SIG-M5 treated with dmso at 0.1 percent for 504 hours (cell line): ENCODE results near the gene ABLIM1.
A peak's percentile ranks its signal among the peaks of the same experiment; 100 is the strongest.

Experiments
- DNase-seq: peaks from one replicate; lab custom pipeline; 2025; ENCODE audit not compliant: unreplicated experiment; lab: John Stamatoyannopoulos, UW

ABLIM1 gene

DNA sequence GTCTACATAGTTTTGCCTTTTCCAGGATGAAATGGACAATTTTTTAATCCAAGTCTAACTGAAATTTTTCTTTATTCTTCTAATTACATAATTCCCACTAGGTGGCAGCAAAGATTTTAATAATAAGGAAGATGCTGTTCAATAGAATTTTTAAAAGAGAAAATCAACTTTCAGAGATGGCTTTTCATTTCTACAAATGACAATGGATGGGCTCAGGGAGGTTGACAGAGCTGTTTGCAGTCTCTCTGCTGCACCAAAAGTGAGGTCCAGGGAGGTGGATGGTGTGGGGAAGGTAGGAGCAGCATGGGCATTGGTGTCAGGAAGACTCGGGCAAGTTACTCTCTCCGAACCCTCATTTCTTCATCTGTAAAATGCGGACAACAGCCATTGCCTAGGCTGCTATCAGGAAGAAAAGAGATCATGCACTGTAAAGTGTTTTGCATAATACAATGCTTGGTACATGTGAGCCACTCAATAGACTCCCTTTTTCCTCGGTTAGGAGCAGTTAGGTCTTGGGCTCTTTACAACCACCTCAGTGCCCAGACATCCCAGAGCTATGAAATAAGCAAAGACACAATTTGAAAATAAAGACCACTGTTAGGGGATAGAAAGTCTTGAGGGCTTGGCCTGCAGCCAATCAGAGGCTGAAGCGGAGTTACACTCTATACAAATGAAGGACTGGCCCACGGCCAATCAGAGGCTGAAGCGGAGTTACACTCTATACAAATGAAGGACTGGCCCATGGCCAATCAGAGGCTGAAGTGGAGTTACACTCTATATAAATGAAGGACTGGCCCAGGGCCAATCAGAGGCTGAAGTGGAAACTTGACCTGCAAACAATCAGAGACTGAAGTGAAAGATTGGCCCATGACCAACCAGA is 107.1 kb downstream of the ABLIM1 start:
- peak; percentile 23 for DNase-seq

- DNase-seq = no peak
These were observed 109.4 kb downstream of the ABLIM1 start for GRCh38 chr10:114548662-114549061.

DNA sequence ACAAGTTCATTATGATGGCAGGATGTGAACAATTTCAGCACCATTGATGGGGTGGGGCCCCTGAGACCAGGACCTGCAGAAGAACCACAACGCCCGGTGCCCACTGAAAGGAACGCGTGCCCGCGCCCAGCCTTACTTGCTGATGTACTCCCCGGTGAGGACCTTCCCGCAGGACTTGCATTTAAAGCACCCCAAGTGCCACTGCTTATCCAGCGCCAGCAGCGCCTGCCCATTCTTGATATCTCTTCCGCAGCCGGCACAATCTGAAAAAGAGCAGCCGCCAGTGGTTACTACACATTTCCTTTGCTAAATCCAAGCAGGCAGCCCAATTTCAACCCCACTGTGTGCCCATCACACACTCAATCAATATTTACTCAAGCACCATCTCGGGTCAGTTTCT is 110.6 kb downstream of the ABLIM1 start:
- no peak for DNase-seq

- no peak for DNase-seq
These were observed 111.0 kb downstream of the ABLIM1 start for GRCh38 chr10:114547056-114547455.

- no peak for DNase-seq
These were observed 112.3 kb downstream of the ABLIM1 start for GRCh38 chr10:114545819-114546218.

DNA sequence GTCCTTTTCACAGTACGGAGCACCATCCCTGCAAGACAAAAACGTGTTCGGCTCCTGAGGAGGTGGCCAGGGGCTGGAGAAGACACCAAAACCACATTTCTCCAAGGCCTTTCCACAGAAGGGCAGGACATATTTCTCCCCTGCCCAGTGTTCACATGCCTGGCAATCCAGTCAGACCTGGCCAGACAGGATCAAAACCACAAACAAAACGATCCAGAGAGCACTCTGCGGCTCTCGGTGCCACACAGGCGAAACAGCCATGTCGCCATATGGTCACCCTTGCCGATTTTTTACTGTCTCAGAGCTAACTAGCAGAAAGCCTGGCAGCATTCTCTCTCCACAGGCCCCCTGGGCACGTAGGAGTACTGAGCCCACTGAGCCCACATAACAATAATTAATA is 113.0 kb downstream of the ABLIM1 start:
- DNase-seq = no peak

DNA sequence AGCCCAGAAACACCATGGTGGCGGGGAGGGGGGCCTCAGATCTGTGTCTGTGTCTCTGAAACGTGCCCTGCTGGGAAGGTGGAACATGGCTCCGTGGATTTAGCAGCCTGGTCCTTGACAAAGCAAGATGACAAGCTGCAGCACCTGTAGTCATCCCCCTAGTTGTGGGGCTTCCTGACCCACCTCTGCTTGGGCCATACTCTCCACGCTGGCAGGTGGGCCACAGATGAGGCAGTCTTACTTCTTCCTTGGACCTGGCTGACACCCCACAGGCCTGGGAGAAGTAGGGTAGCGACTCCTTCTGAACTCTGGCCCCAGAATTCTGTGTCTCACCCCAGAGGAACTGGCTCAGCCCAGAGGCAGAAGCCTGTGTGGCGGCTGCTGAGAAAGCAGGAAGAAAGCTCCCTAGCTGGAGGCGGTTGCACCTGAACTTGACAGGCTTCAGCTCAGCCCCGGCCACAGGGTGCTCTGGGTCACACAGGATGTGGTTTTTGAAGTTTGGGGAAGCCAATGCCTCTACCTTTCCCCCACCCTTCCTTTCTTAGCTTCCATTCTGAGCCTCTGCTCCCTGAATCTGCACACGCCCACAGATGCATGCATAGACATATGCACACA is 113.9 kb downstream of the ABLIM1 start:
- no peak for DNase-seq

DNA sequence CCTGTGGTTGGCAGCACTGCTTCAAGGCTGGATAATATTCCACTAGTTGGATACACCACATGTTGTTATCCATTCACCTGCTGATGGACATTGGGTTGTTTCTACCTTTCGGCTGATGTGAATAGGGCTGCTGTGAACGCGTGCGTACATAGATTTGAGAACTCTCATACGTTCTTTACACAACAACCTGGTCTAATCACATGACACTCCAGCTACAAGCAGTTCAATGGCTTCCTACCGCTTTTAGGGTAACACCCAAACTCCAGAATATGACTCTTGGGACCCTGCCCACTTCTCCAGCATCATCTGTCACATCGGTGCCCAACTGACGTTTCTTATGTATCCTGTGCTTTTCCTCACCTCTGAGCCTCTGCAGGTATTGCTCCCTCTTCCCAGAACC is 114.6 kb downstream of the ABLIM1 start:
- DNase-seq = no peak

DNA sequence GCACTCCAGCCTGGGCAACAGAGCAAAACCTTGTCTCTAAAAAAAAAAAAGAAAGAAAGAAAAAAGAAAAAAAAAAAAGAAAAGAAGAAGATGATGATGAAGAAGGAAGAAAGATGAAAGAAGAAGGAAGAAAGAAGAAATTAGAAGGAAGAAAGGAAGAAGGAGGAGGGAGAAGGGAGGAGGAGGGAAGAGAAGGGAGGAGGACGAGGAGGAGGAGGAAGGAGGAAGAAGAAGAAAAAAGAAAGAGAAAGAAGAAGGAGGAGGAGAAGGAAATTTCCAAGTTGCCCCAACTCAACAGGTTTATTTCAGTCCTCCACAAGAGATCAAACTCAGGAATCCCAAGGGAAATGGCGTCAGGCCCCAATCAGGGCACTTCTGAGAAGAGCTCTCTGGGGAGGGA is 115.7 kb downstream of the ABLIM1 start:
- no peak for DNase-seq

DNA sequence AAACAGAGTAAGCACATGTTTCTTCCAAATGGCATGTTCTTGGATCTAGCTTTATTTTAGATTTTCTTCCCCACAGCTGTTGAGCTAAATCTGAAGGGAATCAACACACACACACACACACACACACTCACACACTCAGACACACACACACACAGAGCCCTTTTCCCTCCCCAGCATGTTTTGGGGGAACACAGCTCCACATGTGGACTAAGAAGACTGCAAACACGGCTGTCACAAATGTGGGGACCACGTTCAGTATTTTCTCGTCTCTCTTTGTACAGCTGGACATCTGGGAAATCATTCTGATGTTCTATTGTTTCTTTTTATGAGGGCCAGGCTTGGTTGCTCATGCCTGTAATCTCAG is 116.3 kb downstream of the ABLIM1 start:
- no peak for DNase-seq

DNA sequence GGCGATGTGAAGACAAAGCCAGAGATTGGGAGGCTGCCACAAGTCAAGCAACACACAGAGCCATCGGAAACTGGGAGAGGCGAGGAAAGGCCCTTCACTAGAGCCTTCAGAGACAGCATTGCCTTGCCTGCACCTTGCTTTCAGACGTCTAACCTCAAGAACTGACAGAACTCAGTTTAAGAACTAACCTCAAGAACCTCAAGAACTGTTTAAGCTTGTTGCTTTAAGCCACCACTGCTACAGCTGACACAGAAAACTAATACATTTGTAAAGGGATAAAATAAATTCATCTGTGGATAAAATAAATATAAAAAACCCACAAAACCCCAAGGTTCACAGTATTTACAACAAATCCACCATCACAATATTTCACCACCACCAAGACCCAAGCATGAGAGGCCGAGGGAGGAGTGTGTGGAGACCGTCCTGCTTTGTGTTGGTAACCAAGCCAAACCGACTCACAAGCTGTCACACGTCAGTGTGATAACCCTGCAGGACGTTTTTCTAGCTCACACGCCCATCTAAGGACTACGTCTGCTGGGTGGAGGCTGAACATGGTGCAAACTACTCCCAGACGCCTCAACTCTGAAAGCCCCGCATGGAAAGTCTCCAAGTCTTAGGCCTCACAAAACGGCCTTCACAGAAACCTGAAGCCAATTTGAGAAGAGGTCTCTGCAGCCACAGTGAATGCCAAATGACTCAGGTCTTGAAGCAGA is 116.8 kb downstream of the ABLIM1 start:
- no peak for DNase-seq

GRCh38 chr10:114540236-114540635 is 117.8 kb downstream of the ABLIM1 start:
- no peak for DNase-seq

DNA sequence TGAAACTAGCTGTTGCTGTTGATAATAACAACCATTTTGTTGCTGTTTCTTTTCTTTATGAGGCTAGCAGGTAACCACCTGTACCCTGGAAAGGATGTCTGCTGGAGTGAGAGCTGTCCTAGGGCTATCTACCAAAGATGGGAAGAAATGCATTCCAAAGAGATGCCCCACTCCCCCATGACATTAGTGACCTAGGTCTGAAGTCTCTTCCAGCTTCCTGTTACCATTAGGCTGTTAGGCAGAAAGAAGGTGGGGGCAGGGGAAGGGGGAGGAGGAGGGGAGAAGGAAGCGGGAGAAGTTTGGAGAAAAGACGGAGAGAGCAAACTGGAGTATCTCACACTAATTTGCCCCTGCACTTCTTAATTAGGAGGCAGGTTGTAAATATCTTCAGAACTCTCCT is 118.5 kb downstream of the ABLIM1 start:
- DNase-seq = no peak

- no peak for DNase-seq
These were observed 119.7 kb downstream of the ABLIM1 start for GRCh38 chr10:114538181-114538906.

DNA sequence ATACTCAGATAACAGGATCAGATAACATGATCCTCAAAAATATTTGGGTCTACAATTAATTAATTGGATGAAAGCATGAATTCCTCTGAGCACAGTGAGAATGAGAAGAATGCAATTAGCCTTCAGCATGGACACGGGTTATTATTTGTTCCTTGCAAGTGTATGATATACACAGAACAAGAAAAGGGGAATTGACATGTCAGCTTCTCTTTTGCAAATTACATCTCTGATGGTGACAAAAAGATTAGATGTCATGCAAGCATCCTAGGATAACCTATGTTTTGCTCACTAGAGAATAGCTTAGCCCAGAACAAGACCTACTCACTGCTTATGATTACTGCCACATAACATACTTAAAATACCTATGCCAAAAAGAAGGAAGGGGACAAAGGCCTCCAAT is 120.3 kb downstream of the ABLIM1 start:
- no peak for DNase-seq

DNA sequence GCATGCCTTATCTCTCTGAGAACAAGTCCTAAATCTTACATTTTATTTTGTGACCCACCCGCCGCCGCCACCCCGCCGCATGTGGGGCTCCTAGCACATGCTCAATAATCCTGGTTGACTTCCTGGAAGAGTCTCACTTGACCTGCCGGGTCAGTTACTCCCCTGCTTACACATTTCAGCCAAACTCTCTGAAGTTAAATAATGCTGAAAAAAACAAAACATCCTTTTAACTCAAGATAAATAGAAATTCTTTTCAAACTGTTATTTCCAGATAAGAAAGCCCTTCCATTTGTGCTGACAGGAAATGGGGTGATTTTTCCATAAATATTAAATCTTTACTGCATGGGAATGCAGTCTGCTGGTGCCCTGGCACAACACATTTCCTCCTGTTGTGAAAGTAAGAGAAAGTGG is 123.5 kb downstream of the ABLIM1 start:
- no peak for DNase-seq

DNA sequence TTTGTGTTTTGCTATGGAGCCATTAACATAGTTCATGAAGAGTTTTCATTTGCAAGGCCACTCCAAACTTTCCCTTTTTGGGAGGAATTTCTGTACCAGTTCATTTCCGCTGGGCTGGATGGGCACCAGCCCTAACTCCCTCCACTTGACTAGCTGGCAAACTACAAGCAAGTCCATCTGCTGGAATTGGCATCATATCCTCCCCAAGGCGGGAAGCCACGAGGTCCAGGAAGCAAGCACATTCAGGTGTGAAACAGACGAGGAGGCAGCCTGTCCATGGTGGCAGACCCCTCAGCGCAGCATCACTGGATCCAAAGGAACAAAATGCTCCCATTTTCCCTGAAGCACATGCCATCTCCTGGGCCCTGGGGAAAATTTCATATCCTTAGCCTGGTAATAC is 125.8 kb downstream of the ABLIM1 start:
- DNase-seq = no peak

- DNase-seq = peak; percentile 41
These were observed 131.4 kb downstream of the ABLIM1 start for GRCh38 chr10:114526504-114527238.

DNA sequence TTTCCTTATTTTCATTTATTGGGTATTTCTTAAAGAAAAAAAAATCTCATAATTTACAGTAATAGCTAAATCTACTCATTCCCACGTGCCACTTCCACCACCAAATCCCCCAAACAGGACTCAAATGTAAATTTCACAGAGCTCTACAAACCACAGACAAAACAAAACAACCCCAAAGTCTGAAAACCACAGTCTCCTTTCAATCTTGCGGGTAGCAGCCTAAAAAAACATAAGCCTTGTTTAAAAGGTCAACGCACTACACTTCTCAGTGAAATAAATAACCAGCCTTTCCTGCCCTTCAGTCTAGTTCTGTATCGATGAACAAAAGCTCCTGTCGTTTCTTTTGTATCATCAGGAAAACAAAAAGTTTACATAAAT is 132.0 kb downstream of the ABLIM1 start:
- no peak for DNase-seq

DNA sequence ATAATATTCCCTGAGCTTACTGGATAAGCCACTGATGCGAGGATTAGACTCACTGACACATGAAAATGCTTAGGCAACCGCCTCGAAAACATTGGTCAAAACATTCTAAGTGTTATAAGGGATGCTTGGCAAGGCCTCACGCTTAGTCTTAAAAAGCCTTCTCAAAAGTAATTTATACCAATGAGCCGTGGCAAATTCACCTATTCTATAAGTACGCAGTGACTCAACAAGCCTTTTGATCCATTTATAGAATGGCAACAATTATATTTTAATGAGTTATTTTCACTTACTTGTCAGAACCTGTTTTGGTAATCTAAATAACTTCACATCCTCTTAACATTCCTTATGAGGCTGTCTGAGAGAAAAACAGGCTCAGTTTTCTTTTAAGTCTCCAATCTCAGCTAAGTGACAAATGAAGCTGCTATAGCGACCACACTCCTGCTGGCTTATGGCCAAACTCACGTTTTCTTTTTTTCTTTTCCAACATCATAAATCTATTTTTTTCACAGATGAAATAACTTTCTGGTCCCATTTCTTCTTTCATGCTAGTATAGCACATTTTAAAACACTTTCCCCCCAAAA is 132.6 kb downstream of the ABLIM1 start:
- no peak for DNase-seq
